ENCODE measurements around the gene NUDT15.
"Not testable (repeated sequence)": the region's sequence is repeated elsewhere in the genome, so short reads cannot be mapped to it uniquely, and the experiment has no call there.

Gene NUDT15

GRCh38 chr13:48000559-48001113 is 36.9 kb upstream of the NUDT15 start:
- no peak for DNase-seq (ENCODE audit: low read depth)
- H3K4me3 ChIP-seq (ENCODE audit: low read depth, low read length): peak overlapping the region; percentile 84
- no peak for TF ChIP-seq CTCF (IDR thresholded peaks at IDR 0.05; ENCODE audit: control insufficient read depth, extremely low read depth, insufficient read depth)

GRCh38 chr13:48001114-48001881 is 36.2 kb upstream of the NUDT15 start, which contains the start of gene SUCLA2:
TSS of gene SUCLA2 (minus strand) at chr13:48001273. CDS start at chr13:48001269, 4 bp downstream.
- H3K4me3 ChIP-seq (ENCODE audit: low read depth, low read length): peak within 1 kb of the TSS; percentile 84
- peak; percentile 34 for DNase-seq (ENCODE audit: low read depth)
- no peak for TF ChIP-seq CTCF (IDR thresholded peaks at IDR 0.05; ENCODE audit: control insufficient read depth, extremely low read depth, insufficient read depth)

- DNase-seq (ENCODE audit: low read depth); H3K4me3 ChIP-seq (ENCODE audit: low read depth, low read length): not testable (repeated sequence)
Measured at GRCh38 chr13:48001999-48002398, 35.5 kb upstream of the NUDT15 start.

- no peak for DNase-seq (ENCODE audit: low read depth)
- H3K4me3 ChIP-seq (ENCODE audit: low read depth, low read length): no peak overlapping the region
- no peak for TF ChIP-seq CTCF (IDR thresholded peaks at IDR 0.05; ENCODE audit: control insufficient read depth, extremely low read depth, insufficient read depth)
Measured at GRCh38 chr13:48004201-48004600, 33.3 kb upstream of the NUDT15 start.

GRCh38 chr13:48006396-48006795 is 31.1 kb upstream of the NUDT15 start:
- DNase-seq (ENCODE audit: low read depth): no peak
- TF ChIP-seq CTCF (IDR thresholded peaks at IDR 0.05; ENCODE audit: control insufficient read depth, extremely low read depth, insufficient read depth): no peak
- no peak overlapping the region for H3K4me3 ChIP-seq (ENCODE audit: low read depth, low read length)

GRCh38 chr13:48009284-48009683 is 28.2 kb upstream of the NUDT15 start:
- H3K4me3 ChIP-seq (ENCODE audit: low read depth, low read length): no peak overlapping the region
- TF ChIP-seq CTCF (IDR thresholded peaks at IDR 0.05; ENCODE audit: control insufficient read depth, extremely low read depth, insufficient read depth): no peak
- DNase-seq (ENCODE audit: low read depth): no peak

GRCh38 chr13:48010698-48011097 is 26.8 kb upstream of the NUDT15 start:
- no peak for TF ChIP-seq CTCF (IDR thresholded peaks at IDR 0.05; ENCODE audit: control insufficient read depth, extremely low read depth, insufficient read depth)
- DNase-seq (ENCODE audit: low read depth): no peak
- no peak overlapping the region for H3K4me3 ChIP-seq (ENCODE audit: low read depth, low read length)
